ENCODE results near the gene HMGB2. TPM values are rescaled to one million over a fixed set of nuclear protein-coding genes. Genes with fewer than 3 reads are reported as not detected.

HMGB2 gene
- polyA plus RNA-seq, 3 donors = 25.7 to 165 (median 52.8) TPM

GRCh38 chr4:173301518-173302201, 32.5 kb downstream of the HMGB2 start:
- H3K27ac ChIP-seq (ENCODE audit: low read depth, low read length) = no peak overlapping the region
- 31 to 36% (median 35%) methylated on average over 5 of the region's 5 CpGs for WGBS, 3 donors

- 82 to 88% (median 82%) methylated on average over 1 of the region's 1 CpG for WGBS, 3 donors
- no peak overlapping the region for H3K27ac ChIP-seq (ENCODE audit: low read depth, low read length)
Measured at GRCh38 chr4:173294444-173294843, 39.7 kb downstream of the HMGB2 start.

GRCh38 chr4:173293663-173294062, 40.5 kb downstream of the HMGB2 start:
- 86 to 88% (median 87%) methylated on average over 7 of the region's 7 CpGs for WGBS, 3 donors
- no peak overlapping the region for H3K27ac ChIP-seq (ENCODE audit: low read depth, low read length)

- WGBS, 3 donors = 84 to 98% (median 95%) methylated on average over 5 of the region's 5 CpGs
Measured at GRCh38 chr4:173291899-173292298, 42.3 kb downstream of the HMGB2 start.

GRCh38 chr4:173289353-173289727, 44.8 kb downstream of the HMGB2 start:
- WGBS, 3 donors = 39 to 65% (median 53%) methylated on average over 4 of the region's 4 CpGs
- no peak overlapping the region for H3K27ac ChIP-seq (ENCODE audit: low read depth, low read length)

More at GRCh38 chr4:173291899-173292298, 42.3 kb downstream of the HMGB2 start:
- H3K27ac ChIP-seq (ENCODE audit: low read depth, low read length) = no peak overlapping the region

GRCh38 chr4:173288698-173289352, 45.3 kb downstream of the HMGB2 start:
- H3K27ac ChIP-seq (ENCODE audit: low read depth, low read length) = no peak overlapping the region
- WGBS, 3 donors = 68 to 93% (median 85%) methylated on average over 3 of the region's 3 CpGs

- H3K27ac ChIP-seq (ENCODE audit: low read depth, low read length) = no peak overlapping the region
- 68 to 77% (median 69%) methylated on average over 4 of the region's 4 CpGs for WGBS, 3 donors
Measured at GRCh38 chr4:173288296-173288695, 45.9 kb downstream of the HMGB2 start.

- WGBS, 3 donors = 71 to 96% (median 95%) methylated on average over 2 of the region's 2 CpGs
- H3K27ac ChIP-seq (ENCODE audit: low read depth, low read length) = no peak overlapping the region
Measured at GRCh38 chr4:173287486-173287885, 46.7 kb downstream of the HMGB2 start.

GRCh38 chr4:173284463-173284862, 49.7 kb downstream of the HMGB2 start:
- no peak overlapping the region for H3K27ac ChIP-seq (ENCODE audit: low read depth, low read length)

- whole genome bisulfite sequencing, 3 donors = 67 to 84% (median 77%) methylated on average over 3 of the region's 3 CpGs
- H3K27ac ChIP-seq (ENCODE audit: low read depth, low read length) = no peak overlapping the region
Measured at GRCh38 chr4:173282626-173283025, 51.5 kb downstream of the HMGB2 start.

- 60 to 79% (median 78%) methylated on average over 4 of the region's 4 CpGs for WGBS, 3 donors
Measured at GRCh38 chr4:173282256-173282562, 51.9 kb downstream of the HMGB2 start.

GRCh38 chr4:173281406-173282255, 52.5 kb downstream of the HMGB2 start:
- WGBS, 3 donors = 67 to 80% (median 75%) methylated on average over 14 of the region's 14 CpGs
- no peak overlapping the region for H3K27ac ChIP-seq (ENCODE audit: low read depth, low read length)

More at GRCh38 chr4:173282256-173282562, 51.9 kb downstream of the HMGB2 start:
- no peak overlapping the region for H3K27ac ChIP-seq (ENCODE audit: low read depth, low read length)

Other genes with a start within 250 kb of the HMGB2 start
- 10 to 100 TPM in 1 of 3 donors, 1 to 10 TPM in 2; 4.7 to 11.8 (median 6.3) TPM for gene GALNT7, start 165.5 kb downstream of the HMGB2 start, polyA plus RNA-seq
- gene SAP30, start 36.6 kb upstream of the HMGB2 start, polyA plus RNA-seq = 10 to 100 TPM in 1 of 3 donors, 1 to 10 TPM in 2; 3.6 to 20.9 (median 8.5) TPM
- under 1 TPM; 0.07 to 0.67 (median 0.36) TPM for gene SCRG1, start 64.8 kb upstream of the HMGB2 start, polyA plus RNA-seq
- gene HAND2, start 195.9 kb upstream of the HMGB2 start, polyA plus RNA-seq = 10 to 100 TPM in 1 of 3 donors, 1 to 10 TPM in 2; 3.5 to 42.7 (median 3.8) TPM